ENCODE results near the gene RNASE4.
"Not testable (repeated sequence)": the region's sequence is repeated elsewhere in the genome, so short reads cannot be mapped to it uniquely, and the experiment has no call there.

RNASE4 gene

GRCh38 chr14:20699931-20700330, 15.6 kb downstream of the RNASE4 start:
- no peak for DNase-seq

GRCh38 chr14:20700965-20701364, 16.6 kb downstream of the RNASE4 start:
- DNase-seq: not testable (repeated sequence)

- no peak for DNase-seq
Measured at GRCh38 chr14:20706657-20707355, 22.4 kb downstream of the RNASE4 start.

- DNase-seq: no peak
Measured at GRCh38 chr14:20707622-20708021, 23.3 kb downstream of the RNASE4 start.

DNA sequence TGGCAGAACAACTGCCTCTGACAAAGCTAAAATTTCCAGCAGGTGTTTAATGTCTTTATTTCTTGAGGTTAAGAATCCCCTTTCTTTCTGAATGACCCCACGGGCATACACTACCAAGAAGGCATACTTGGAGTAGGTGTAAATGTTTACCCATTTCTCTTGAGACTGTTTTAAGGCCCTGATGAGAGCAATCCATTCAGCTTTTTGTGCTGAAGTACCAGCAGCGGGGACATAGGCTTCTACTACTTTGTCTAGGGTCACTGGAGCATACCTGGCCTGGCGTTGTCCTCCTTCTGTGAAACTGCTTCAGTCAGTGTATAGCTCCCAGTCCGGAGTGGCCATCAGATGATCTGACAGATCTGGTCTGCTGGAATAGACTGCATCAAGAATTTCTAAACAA, 26.9 kb downstream of the RNASE4 start:
- no peak for DNase-seq

GRCh38 chr14:20711685-20712084, 27.3 kb downstream of the RNASE4 start:
- DNase-seq: no peak

DNA sequence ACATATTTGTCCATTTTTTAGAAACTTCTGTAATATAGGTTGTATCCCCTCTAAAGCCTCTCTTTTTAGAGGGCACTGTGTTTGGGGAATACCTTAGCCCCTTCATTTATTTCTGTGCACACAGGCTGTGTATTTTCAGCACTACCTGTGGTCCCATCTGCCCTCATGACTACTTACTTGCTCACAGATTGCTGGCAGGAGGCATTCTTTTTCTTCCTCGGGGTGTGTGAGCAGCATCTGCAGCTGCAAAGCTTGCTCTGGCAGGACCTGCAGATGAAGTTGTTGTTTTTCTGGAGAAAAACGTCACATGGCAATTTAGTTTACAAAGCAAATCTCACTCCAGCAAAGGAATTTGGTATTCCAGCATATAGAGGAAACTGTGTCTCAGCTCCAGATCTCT, 28.5 kb downstream of the RNASE4 start:
- DNase-seq: no peak

GRCh38 chr14:20714593-20715250, 30.4 kb downstream of the RNASE4 start:
- no peak for DNase-seq

- no peak for DNase-seq
Measured at GRCh38 chr14:20719777-20720176, 35.4 kb downstream of the RNASE4 start.

- no peak for DNase-seq
Measured at GRCh38 chr14:20720741-20721140, 36.4 kb downstream of the RNASE4 start.

- DNase-seq: no peak
Measured at GRCh38 chr14:20722016-20722415, 37.7 kb downstream of the RNASE4 start.

DNA sequence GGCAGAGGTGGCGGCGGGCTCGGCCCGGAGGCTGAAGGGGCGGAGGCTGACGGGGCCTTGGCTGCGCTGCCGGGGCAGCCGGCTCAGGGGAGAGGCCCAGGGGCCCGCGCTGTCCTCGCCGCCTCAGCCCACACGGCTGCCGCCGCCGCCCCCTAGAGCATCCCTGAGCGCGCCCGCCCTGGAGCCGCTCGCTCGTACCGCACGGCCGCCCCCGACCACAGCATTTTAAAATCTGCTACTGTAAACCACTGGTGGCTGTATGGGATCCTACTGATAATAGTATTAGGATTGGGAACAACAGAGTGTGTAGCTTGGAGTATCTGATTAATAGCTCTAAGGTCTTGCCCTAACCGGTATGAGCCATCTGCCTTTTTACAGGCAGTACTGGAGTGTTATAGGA, 39.1 kb downstream of the RNASE4 start:
- no peak for DNase-seq

DNA sequence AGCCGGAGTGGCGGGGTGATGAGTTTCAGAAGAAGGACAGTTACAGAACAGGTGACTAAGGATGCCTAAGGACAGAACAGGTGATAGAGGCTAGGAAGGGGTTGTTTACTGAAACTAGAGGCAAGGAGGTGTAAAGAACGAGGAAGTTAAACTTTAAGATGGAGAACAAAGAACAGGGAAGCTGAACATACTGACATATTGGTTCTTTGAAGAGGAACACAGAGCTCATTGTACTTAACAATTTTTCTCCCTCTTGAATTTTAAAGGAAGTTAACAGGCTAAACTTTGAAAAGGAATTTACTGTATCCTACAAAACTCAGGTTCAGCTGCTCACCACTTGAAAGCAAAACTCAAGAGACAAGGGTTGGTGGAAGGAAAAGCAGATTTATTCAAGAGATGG, 41.8 kb downstream of the RNASE4 start:
- DNase-seq: not testable (repeated sequence)

GRCh38 chr14:20726531-20726930, 42.2 kb downstream of the RNASE4 start:
- no peak for DNase-seq

- DNase-seq: no peak
Measured at GRCh38 chr14:20730891-20731290, 46.5 kb downstream of the RNASE4 start.

GRCh38 chr14:20732477-20732876, 48.1 kb downstream of the RNASE4 start:
- DNase-seq: no peak

DNA sequence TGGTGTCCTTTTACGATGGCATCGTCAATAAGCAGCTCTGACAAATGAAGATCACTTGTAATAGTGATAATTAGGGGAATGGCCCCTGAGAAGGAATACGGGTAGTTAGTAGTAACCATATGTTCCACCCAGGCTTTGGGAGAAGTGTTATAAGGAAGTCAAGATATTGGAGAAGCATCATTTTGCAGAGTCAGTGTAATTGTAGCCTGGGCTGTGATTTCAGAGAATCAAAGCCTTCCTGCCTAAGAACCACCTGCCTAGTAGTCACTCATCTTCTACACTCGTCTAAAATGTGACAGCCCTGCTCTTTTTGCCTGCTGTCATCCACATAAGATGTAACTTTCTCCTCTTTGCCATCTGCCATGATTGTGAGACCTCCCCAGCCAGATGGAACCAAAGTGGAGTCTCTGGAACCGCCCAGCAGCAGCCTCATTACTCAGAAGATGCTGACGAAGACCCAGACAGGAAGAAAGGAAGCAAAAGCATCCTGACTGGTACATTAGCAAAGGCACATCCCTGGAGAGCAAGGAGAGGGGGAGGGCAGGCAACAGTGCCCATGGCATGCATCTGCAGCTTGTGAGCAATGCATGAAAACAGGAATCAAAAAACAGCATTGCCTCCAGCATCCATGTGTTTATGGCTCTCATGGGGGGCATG, 48.7 kb downstream of the RNASE4 start:
- DNase-seq: no peak

- no peak for DNase-seq
Measured at GRCh38 chr14:20733684-20734429, 49.5 kb downstream of the RNASE4 start.

- DNase-seq: no peak
Measured at GRCh38 chr14:20734430-20734806, 50.1 kb downstream of the RNASE4 start.

- DNase-seq: not testable (repeated sequence)
Measured at GRCh38 chr14:20738292-20738691, 53.9 kb downstream of the RNASE4 start.

DNA sequence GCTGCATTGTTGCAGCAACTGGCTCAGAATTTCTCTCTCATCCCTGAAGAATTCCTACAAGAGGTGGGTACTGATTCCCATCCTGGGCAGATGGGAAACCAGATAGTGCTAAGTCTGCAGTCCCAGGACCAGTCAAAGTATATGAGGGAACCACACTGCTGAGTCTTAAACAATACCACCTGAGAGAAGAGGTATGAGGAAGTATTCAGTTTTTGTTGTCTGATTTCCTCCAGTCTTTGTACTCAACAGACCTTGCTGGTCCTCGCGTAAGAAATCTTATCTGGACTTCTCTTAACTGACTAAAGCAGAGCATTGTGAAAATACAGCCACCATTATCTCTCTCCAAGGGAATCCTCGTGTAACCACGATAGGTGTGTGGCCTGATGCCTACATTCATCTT, 57.8 kb downstream of the RNASE4 start:
- DNase-seq: no peak

- DNase-seq: no peak
Measured at GRCh38 chr14:20743556-20743955, 59.2 kb downstream of the RNASE4 start.

DNA sequence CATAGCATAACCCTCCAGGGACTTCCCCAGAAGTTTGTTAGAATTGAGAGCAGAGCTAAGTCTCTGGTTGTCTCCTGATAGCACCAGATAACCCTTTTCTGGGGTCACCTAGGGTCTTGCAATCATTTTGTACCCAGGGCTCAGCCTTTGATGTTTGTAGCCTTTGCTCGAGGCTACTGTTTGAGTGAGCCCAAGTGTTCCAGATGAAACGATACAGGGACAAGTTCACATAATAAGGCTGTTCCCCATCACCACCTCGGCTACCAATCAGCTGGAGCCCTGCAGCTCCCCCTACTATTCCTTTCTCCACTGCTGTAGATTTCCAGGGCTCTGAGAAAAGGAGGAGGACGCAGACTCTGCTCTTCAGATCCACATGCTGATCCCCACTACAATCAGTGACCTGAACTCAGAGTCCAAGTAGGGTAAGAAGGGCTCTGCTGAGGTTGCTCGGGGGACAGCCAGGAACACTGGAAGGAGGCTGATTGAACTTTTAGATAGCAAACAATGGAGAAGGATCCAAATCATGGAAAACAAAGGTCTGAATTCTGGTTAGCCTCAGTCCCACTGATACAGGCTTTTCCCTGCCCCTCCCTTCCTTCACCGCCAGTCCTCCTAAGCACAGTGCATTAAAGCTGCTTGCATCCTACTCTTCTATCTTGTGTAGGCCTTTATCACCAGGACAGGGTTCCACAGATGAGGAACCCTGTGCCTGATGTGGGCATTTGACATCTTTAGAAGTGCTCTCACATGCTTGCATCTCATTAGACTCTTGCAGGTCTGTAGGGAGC, 61.4 kb downstream of the RNASE4 start, which contains the start of gene EDDM3A:
EDDM3A (plus strand) TSS at position 317 of the 788 bp plus-strand sequence. CDS start 1,694 bp downstream, outside the sequence.
- DNase-seq: no peak
